ENCODE measurements around the gene CRKL.

DNA sequence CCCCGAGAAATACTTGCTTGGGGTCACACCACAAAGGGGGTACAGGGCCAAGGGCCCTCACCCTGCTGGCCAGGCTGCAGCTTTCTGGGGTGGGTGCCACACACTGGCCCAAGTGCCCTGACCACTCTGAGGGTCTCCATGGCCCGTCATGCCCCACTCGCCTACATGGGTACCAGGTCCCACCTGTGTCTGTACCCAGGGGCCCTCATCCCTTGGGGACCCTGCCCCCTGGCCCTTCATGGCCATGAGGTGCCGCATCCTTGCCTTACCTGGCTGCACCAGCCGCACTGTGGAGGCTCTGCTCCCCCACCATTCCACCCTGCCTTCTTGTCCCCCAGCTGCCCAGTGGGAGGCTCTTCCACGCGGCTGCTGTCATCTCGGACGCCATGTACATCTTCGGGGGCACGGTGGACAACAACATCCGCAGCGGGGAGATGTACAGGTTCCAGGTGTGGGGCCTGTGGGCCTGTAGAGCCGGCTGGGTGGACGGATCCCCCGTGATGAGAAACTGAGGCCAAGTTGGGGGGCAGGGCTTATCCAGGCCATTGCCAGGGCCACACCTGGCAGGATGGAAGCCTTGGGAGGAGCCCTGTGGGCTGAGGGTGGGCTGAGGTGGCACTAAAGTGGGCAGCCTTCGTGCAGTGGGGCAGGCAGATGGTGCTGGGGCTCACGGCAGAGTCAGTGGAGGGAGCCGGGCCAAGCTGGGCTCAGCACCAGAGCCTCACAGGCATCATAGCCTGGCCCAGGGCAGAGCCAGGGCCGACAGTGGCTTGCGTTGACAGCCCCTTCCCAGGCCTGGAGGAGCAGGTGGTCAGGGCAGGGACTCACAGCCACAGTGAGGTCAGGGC lies 75.5 kb downstream of the CRKL start:
- TF ChIP-seq, protein P1, sequence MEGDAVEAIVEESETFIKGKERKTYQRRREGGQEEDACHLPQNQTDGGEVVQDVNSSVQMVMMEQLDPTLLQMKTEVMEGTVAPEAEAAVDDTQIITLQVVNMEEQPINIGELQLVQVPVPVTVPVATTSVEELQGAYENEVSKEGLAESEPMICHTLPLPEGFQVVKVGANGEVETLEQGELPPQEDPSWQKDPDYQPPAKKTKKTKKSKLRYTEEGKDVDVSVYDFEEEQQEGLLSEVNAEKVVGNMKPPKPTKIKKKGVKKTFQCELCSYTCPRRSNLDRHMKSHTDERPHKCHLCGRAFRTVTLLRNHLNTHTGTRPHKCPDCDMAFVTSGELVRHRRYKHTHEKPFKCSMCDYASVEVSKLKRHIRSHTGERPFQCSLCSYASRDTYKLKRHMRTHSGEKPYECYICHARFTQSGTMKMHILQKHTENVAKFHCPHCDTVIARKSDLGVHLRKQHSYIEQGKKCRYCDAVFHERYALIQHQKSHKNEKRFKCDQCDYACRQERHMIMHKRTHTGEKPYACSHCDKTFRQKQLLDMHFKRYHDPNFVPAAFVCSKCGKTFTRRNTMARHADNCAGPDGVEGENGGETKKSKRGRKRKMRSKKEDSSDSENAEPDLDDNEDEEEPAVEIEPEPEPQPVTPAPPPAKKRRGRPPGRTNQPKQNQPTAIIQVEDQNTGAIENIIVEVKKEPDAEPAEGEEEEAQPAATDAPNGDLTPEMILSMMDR (IDR thresholded peaks at IDR 0.05) = no peak
- TF ChIP-seq, protein P2, sequence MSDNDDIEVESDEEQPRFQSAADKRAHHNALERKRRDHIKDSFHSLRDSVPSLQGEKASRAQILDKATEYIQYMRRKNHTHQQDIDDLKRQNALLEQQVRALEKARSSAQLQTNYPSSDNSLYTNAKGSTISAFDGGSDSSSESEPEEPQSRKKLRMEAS (IDR thresholded peaks at IDR 0.05; ENCODE audit: low read depth) = no peak
- TF ChIP-seq RAD21 (IDR thresholded peaks at IDR 0.05; ENCODE audit: low read length) = no peak
- TF ChIP-seq, protein P3, sequence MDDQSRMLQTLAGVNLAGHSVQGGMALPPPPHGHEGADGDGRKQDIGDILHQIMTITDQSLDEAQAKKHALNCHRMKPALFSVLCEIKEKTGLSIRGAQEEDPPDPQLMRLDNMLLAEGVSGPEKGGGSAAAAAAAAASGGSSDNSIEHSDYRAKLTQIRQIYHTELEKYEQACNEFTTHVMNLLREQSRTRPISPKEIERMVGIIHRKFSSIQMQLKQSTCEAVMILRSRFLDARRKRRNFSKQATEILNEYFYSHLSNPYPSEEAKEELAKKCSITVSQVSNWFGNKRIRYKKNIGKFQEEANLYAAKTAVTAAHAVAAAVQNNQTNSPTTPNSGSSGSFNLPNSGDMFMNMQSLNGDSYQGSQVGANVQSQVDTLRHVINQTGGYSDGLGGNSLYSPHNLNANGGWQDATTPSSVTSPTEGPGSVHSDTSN (IDR thresholded peaks at IDR 0.05) = no peak
- TF ChIP-seq TEAD4 (IDR thresholded peaks at IDR 0.05; ENCODE audit: borderline replicate concordance, insufficient read depth) = no peak
- TF ChIP-seq, protein P4, sequence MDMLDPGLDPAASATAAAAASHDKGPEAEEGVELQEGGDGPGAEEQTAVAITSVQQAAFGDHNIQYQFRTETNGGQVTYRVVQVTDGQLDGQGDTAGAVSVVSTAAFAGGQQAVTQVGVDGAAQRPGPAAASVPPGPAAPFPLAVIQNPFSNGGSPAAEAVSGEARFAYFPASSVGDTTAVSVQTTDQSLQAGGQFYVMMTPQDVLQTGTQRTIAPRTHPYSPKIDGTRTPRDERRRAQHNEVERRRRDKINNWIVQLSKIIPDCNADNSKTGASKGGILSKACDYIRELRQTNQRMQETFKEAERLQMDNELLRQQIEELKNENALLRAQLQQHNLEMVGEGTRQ (IDR thresholded peaks at IDR 0.05; ENCODE audit: borderline replicate concordance, low read depth, low read length) = no peak
- TF ChIP-seq GABPA (IDR thresholded peaks at IDR 0.05; ENCODE audit: low read depth) = no peak
- no peak for TF ChIP-seq EP300 (IDR thresholded peaks at IDR 0.05; ENCODE audit: borderline replicate concordance in 1 of 2, low read depth in 1 of 2, low read length in 1 of 2)
- TF ChIP-seq, protein P5, sequence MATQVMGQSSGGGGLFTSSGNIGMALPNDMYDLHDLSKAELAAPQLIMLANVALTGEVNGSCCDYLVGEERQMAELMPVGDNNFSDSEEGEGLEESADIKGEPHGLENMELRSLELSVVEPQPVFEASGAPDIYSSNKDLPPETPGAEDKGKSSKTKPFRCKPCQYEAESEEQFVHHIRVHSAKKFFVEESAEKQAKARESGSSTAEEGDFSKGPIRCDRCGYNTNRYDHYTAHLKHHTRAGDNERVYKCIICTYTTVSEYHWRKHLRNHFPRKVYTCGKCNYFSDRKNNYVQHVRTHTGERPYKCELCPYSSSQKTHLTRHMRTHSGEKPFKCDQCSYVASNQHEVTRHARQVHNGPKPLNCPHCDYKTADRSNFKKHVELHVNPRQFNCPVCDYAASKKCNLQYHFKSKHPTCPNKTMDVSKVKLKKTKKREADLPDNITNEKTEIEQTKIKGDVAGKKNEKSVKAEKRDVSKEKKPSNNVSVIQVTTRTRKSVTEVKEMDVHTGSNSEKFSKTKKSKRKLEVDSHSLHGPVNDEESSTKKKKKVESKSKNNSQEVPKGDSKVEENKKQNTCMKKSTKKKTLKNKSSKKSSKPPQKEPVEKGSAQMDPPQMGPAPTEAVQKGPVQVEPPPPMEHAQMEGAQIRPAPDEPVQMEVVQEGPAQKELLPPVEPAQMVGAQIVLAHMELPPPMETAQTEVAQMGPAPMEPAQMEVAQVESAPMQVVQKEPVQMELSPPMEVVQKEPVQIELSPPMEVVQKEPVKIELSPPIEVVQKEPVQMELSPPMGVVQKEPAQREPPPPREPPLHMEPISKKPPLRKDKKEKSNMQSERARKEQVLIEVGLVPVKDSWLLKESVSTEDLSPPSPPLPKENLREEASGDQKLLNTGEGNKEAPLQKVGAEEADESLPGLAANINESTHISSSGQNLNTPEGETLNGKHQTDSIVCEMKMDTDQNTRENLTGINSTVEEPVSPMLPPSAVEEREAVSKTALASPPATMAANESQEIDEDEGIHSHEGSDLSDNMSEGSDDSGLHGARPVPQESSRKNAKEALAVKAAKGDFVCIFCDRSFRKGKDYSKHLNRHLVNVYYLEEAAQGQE (IDR thresholded peaks at IDR 0.05; ENCODE audit: low read depth, low read length) = no peak
